HEK293T (cell line): ENCODE results near the gene HMCN2.

ENCODE experiments used
- BHLHE40 ChIP-seq: fragments of 450-650 bp; IDR thresholded peaks from 2 replicates; pipeline ENCODE4 v1.6.1; 2016; ENCODE audit warnings: mild to moderate bottlenecking, moderate library complexity, borderline replicate concordance
- ELF4 ChIP-seq: fragments of 450-650 bp; IDR thresholded peaks from 2 replicates; pipeline ENCODE4 v1.6.1; 2017; ENCODE audit warnings: antibody characterized with exemption
- FOXA1 ChIP-seq: fragments of 450-650 bp; IDR thresholded peaks from 2 replicates; pipeline ENCODE4 v1.6.1; 2016; ENCODE audit warnings: mild to moderate bottlenecking
- FOXK2 ChIP-seq: fragments of 450-650 bp; IDR thresholded peaks from 2 replicates; pipeline ENCODE4 v1.6.1; 2016; ENCODE audit warnings: mild to moderate bottlenecking
- HDGF ChIP-seq: fragments of 450-650 bp; IDR thresholded peaks from 2 replicates; pipeline ENCODE4 v1.6.1; 2017; ENCODE audit warnings: antibody characterized with exemption, borderline replicate concordance
- SP1 ChIP-seq: fragments of 450-650 bp; IDR thresholded peaks from 2 replicates; pipeline ENCODE4 v1.6.1; 2017
- TARDBP ChIP-seq: fragments of 450-650 bp; IDR thresholded peaks from 2 replicates; pipeline ENCODE4 v1.6.1; 2016
- ZNF384 ChIP-seq: fragments of 450-650 bp; IDR thresholded peaks from 2 replicates; pipeline ENCODE4 v1.6.1; 2016

DNA sequence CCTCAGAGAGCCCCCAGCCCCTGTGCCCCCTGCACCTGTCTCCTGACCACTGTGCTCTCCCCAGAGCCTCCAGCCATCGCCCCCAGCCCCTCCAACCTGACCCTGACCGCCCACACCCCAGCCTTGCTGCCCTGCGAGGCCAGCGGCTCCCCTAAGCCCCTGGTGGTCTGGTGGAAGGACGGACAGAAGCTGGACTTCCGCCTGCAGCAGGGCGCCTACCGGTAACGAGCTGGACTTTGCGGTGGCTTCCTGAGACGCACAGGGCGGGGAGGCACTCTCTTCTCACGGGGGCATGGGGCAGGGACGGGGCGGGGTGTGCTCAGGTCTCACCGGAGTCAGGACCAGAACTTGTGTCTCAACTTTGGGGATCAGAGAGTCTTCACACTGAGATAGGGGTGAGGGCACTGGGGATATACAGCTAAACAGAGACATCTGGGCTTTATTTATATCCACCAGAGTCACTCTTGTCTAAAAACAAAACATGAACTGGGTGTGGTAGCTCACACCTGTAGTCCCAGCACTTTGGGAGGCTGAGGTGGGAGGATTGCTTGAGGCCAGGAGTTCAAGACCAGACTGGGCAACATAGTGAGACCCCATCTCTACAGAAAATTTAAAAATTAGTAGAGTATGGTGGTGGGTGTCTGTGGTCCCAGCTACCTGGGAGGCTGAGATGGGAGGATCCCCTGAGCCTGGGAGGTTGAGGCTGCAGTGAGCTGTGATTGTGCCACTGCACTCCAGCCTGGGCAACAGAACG lies 133.1 kb downstream of the HMCN2 start:
- no peak for TF ChIP-seq ELF4
- TF ChIP-seq HDGF, result no peak
- TF ChIP-seq FOXK2, result no peak
- no peak for TF ChIP-seq SP1
- TF ChIP-seq BHLHE40, result no peak
- TF ChIP-seq TARDBP, result no peak
- TF ChIP-seq FOXA1, result no peak
- TF ChIP-seq ZNF384, result no peak
